Measurements from ENCODE around the gene CCL26.

DNA sequence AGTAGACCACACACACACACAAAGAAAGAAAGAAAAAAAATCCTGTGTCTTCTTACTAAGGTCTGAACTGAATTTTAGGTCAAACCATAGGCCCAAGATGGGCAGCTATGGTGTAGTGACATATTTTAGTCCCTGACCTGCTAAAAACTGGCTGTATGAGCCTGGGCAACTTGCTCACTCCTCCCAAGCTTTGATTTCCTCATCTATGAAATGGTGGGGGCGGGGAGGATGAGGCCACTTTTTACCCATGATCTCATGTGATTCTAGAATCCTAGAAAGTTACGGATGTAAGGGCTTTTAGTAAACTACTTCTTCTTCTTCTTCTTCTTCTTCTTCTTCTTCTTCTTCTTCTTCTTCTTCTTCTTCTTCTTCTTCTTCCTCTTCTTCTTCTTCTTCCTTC, 47.7 kb upstream of the CCL26 start:
- TF ChIP-seq EZH2phosphoT487 (IDR thresholded peaks at IDR 0.05; ENCODE audit: insufficient read depth, low read depth) (no peak), EZH2 (IDR thresholded peaks at IDR 0.05; ENCODE audit: insufficient read depth, poor library complexity, severe bottlenecking) (no peak)
